SIG-M5 treated with dmso at 0.1 percent for 504 hours (cell line): Measurements from ENCODE around the gene CALCB.

Source experiments
- DNase-seq: peaks from one replicate; lab custom pipeline; 2025; ENCODE audit not compliant: unreplicated experiment; lab: John Stamatoyannopoulos, UW

Gene CALCB

DNA sequence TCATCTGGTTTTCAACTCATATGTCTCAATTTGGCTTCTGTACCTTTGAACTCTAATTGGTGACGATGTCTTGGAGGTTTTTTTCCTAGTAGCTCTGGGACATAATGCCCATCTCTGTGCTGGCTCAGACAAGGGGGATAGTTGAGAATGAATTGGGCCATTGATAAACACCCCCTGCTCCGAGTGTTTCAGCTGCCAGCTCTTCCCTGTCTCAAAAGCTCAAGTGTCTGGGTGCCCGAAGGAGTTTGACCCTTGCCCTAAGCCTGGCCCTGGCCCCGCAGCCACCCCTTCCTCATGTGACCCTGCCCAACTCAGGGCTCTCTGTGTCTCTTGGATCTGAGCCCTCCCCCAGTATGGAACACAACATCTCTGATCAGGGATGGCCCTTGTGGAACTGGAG is 44.4 kb downstream of the CALCB start:
- no peak for DNase-seq

DNA sequence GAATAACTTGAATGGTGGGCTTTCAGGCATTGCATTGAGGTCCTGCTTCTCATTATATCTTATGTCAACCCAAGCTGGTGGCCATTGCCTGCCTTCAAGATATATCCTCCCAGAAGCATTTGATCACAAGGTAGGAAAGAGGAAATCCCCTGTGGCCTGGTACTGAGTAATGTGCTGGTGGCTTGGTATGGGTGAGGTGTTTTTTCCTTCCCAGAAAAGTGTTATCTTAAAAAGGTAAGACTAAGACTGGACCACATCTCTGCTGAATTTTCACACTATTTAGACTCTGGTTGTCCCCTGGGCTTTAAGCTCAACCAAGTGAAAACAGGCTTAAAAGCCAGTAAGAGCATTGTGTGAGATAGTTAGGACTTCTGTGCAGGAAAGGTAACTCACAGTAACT is 45.0 kb downstream of the CALCB start:
- DNase-seq, result no peak

DNA sequence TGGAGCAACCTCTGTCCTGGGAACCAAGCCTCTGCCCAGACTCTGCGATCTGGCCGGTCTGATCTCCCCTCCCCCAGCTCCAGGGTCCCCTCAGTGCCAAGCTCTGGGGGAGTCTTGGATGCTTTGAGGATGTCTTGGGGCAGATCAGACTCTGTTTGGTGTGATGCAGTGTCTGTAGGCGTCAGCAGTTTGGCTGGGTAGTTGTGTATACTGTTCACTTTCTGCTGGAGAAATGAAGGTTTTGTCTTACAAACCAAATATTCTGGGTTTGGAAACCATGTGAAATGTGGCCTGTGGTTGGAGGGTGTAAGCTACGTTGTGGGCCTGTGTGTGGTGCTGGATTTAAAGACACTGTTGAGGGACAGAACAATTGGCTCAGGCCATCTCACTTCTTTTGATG is 46.0 kb downstream of the CALCB start:
- DNase-seq, result no peak

DNA sequence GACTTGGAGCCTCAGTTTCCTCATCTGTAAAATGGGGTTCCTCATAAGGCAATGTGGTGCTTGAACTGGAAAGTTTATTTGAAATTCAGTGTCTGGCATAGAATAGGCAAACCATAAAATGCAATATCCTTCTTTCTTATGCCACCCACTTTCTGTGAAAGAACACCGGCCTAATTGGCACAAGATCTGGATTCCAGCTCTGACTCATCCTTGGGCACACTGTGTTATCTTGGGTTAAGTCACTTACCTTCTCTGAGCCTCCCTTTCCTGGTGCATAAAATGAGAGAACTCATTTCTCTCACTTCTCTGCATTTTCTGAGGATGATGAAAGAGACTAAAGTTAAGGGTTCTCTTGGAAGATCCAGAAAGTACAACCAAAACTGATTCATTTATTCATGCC is 46.4 kb downstream of the CALCB start:
- DNase-seq, result no peak

DNA sequence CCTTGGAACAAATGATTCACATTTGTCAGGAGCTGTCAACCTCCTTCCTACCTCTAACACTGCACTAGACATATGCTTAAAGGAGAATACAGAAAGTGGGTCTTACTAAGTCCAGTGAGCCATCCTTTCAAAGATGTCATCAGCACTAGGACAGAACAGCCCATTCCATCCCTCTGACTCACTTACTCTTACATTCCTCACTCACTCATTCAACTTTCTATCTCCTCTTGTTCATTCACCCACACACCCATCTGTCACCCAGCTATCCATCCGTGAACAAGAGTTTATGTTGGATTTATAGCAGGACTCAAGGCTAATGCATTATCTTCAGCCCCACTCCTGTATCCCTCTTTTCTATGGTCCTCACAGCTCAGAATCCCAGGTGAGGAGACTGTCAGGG is 50.5 kb downstream of the CALCB start:
- DNase-seq, result no peak

DNA sequence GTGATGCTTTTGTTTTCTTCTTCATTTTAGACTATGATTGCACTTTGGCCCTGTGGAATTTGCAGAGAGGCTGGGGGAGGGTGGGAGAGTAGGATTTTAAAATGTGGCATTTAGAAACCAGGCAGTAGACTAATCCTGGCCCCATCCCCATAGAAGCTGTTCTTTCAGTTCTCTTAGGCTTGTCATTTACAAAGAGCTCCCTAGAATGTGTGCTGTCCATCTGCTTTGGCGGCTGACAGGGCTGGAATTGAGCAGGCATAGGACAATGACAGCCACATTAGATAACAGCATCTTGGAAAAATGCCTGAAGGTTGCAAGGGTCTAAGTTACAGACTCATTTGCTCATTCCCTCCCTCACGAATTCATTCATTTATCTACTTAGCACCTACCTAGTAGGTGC is 51.1 kb downstream of the CALCB start:
- DNase-seq, result no peak

DNA sequence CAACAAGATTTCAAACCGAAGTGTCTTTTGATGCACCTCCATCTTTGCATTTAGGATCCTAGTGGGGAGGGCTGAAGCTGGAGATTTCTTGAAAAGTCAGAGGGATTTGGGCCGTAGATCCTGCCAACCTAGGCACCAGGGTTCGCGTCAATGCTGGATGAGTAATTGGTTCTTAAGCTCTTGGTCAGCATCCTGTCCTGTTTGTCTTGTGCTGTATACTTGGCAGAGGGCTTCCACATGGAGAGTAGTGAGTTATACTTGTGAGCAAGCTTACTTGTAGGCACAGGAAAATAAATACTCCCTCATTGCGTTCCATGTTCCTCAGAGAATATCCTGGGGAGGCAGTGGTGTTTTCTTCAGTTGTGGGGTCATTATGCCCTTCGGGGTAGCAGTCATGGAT is 53.9 kb downstream of the CALCB start:
- DNase-seq, result no peak
